H1 (cell line): ENCODE data around the gene CCDC197. TPM values are rescaled to one million over a fixed set of nuclear protein-coding genes. Genes with fewer than 3 reads are reported as not detected.

Source experiments
- CTCF ChIA-PET: fragments of 300-600 bp; sonication (Branson Sonifier 250); formaldehyde crosslinking; loops from one replicate; lab custom pipeline; 2021; ENCODE audit not compliant: partially characterized antibody; lab: Charles Lee
- POLR2A ChIA-PET: fragments of 300-600 bp; sonication (Branson Sonifier 250); formaldehyde crosslinking; loops from one replicate; lab custom pipeline; 2021; ENCODE audit warnings: inconsistent platforms; ENCODE audit not compliant: partially characterized antibody; lab: Charles Lee
- DNase-seq, 2 experiments: peaks; one replicate each; pipeline versions ENCODE4 v3.0.0 to v3.0.0-alpha.2; 2010 to 2022; ENCODE audit warnings: low spot score in 2 of 2, low read depth in 1 of 2, mixed read lengths in 1 of 2
- FAIRE-seq: peaks from 2 replicates; lab custom pipeline; 2011; peaks lifted over from hg19 to GRCh38; lab: Jason Lieb, UNC
- H2AFZ ChIP-seq: 2 replicates; pipeline ENCODE4 v1.8.1; 2012; ENCODE audit warnings: low read length, inconsistent platforms
- H2AK5ac ChIP-seq: 2 replicates; pipeline ENCODE4 v1.6.1; 2013; ENCODE audit warnings: low read depth, low read length
- H2BK120ac ChIP-seq: replicated peaks from 2 replicates; pipeline ENCODE3; 2013; ENCODE audit warnings: low read depth, low read length, inconsistent platforms
- H2BK12ac ChIP-seq: 2 replicates; pipeline ENCODE4 v1.6.1; 2013; ENCODE audit warnings: low read depth, low read length
- H2BK15ac ChIP-seq: 2 replicates; pipeline ENCODE4 v1.6.1; 2013; ENCODE audit warnings: low read length
- H2BK20ac ChIP-seq: 2 replicates; pipeline ENCODE4 v1.6.1; 2013; ENCODE audit warnings: low read length
- H2BK5ac ChIP-seq: 2 replicates; pipeline ENCODE4 v1.6.1; 2013; ENCODE audit warnings: low read depth, low read length
- H3K14ac ChIP-seq: 2 replicates; pipeline ENCODE4 v1.6.1; 2013; ENCODE audit warnings: inconsistent platforms; ENCODE audit not compliant: insufficient read length
- H3K18ac ChIP-seq: 2 replicates; pipeline ENCODE4 v1.6.1; 2013; ENCODE audit warnings: low read length; ENCODE audit errors: extremely low read depth
- H3K23ac ChIP-seq: 2 replicates; pipeline ENCODE4 v1.6.1; 2013; ENCODE audit warnings: inconsistent platforms; ENCODE audit not compliant: insufficient read length
- H3K23me2 ChIP-seq: 2 replicates; pipeline ENCODE4 v1.6.1; 2013; ENCODE audit warnings: low read depth, low read length
- H3K27ac ChIP-seq: 2 replicates; pipeline ENCODE4 v1.6.1; 2011; ENCODE audit warnings: low read depth, low read length, inconsistent platforms
- H3K27me3 ChIP-seq, 4 experiments: replicated peaks in 1 of 4; 1 replicate in 1 of 4; 2 replicates in 3 of 4; pipeline versions ENCODE4 v1.6.1 to v1.8.1; 2011 to 2013; ENCODE audit warnings: low read length in 3 of 4, mild to moderate bottlenecking in 3 of 4, inconsistent platforms in 2 of 4, mixed read lengths in 2 of 4, moderate library complexity in 1 of 4; ENCODE audit not compliant: control insufficient read depth in 3 of 4, insufficient read depth in 3 of 4; ENCODE audit errors: extremely low read depth in 1 of 4
- H3K36me3 ChIP-seq, 4 experiments: 2 replicates each; pipeline versions ENCODE4 v1.6.1 to v1.8.1; 2011 to 2013; ENCODE audit warnings: mild to moderate bottlenecking in 4 of 4, low read length in 3 of 4, moderate library complexity in 2 of 4, control low read depth in 1 of 4, inconsistent platforms in 1 of 4; ENCODE audit not compliant: insufficient read depth in 4 of 4, control insufficient read depth in 2 of 4
- H3K4ac ChIP-seq: replicated peaks from 2 replicates; pipeline ENCODE3; 2013; ENCODE audit warnings: low read length, low read depth, mixed read lengths, inconsistent platforms; ENCODE audit not compliant: insufficient read length
- H3K4me1 ChIP-seq, 4 experiments: replicated peaks in 1 of 4; 1 replicate in 1 of 4; 2 replicates in 3 of 4; pipeline versions ENCODE4 v1.6.1 to v1.8.1; 2011 to 2013; ENCODE audit warnings: low read length in 3 of 4, inconsistent platforms in 2 of 4, mixed read lengths in 1 of 4; ENCODE audit not compliant: insufficient read depth in 4 of 4, control insufficient read depth in 3 of 4
- H3K4me2 ChIP-seq, 2 experiments: 2 replicates each; pipeline versions ENCODE4 v1.6.1 to v1.8.1; 2011 to 2013; ENCODE audit warnings: low read depth in 2 of 2, low read length in 2 of 2, control low read depth in 1 of 2, inconsistent platforms in 1 of 2, mild to moderate bottlenecking in 1 of 2; ENCODE audit not compliant: insufficient read depth in 1 of 2
- H3K4me3 ChIP-seq, 4 experiments: fragments of 200-600, 300-600 bp in 1 of 4; sonication (generic), shearing (Covaris generic), sonication (Bioruptor Twin) in 1 of 4; 2 replicates each; pipeline versions ENCODE4 v1.5.1 to v1.8.1; 2011 to 2016; ENCODE audit warnings: low read length in 4 of 4, low read depth in 3 of 4, control low read depth in 2 of 4, inconsistent platforms in 2 of 4, mild to moderate bottlenecking in 2 of 4, mixed read lengths in 1 of 4, moderate library complexity in 1 of 4; ENCODE audit not compliant: insufficient read depth in 2 of 4; ENCODE audit errors: extremely low read depth in 1 of 4
- H3K56ac ChIP-seq: replicated peaks from 2 replicates; pipeline ENCODE3; 2013; ENCODE audit warnings: low read depth, mild to moderate bottlenecking, mixed read lengths, low read length, inconsistent platforms; ENCODE audit not compliant: insufficient read length
- H3K79me1 ChIP-seq: 2 replicates; pipeline ENCODE4 v1.6.1; 2013; ENCODE audit warnings: low read depth, low read length, control low read depth
- H3K79me2 ChIP-seq, 2 experiments: 2 replicates each; pipeline versions ENCODE4 v1.6.1 to v1.8.1; 2012 to 2013; ENCODE audit warnings: low read length in 2 of 2, mild to moderate bottlenecking in 2 of 2, inconsistent platforms in 1 of 2; ENCODE audit not compliant: insufficient read depth in 2 of 2, control insufficient read depth in 1 of 2
- H3K9ac ChIP-seq, 4 experiments: replicated peaks in 1 of 4; 1 replicate in 1 of 4; 2 replicates in 3 of 4; pipeline versions ENCODE4 v1.6.1 to v1.8.1; 2011 to 2013; ENCODE audit warnings: low read depth in 3 of 4, low read length in 3 of 4, control low read depth in 2 of 4, mild to moderate bottlenecking in 2 of 4, moderate library complexity in 2 of 4, inconsistent platforms in 1 of 4; ENCODE audit errors: extremely low read depth in 1 of 4
- H3K9me3 ChIP-seq, 2 experiments: 2 replicates each; pipeline versions ENCODE4 v1.6.1 to v1.8.1; 2012 to 2013; ENCODE audit warnings: mild to moderate bottlenecking in 2 of 2, moderate library complexity in 2 of 2, control low read depth in 1 of 2, inconsistent platforms in 1 of 2, low read depth in 1 of 2, low read length in 1 of 2, mixed read lengths in 1 of 2; ENCODE audit not compliant: insufficient read depth in 2 of 2
- H4K20me1 ChIP-seq, 2 experiments: replicated peaks in 1 of 2; 2 replicates each; pipeline versions ENCODE3 to v1.8.1; 2011 to 2013; ENCODE audit warnings: inconsistent platforms in 2 of 2, low read length in 2 of 2, mild to moderate bottlenecking in 1 of 2; ENCODE audit not compliant: insufficient read depth in 2 of 2, control insufficient read depth in 1 of 2
- H4K5ac ChIP-seq: 2 replicates; pipeline ENCODE4 v1.6.1; 2013; ENCODE audit warnings: low read length, low read depth, mixed read lengths, inconsistent platforms; ENCODE audit not compliant: insufficient read length
- H4K8ac ChIP-seq: 2 replicates; pipeline ENCODE4 v1.8.0; 2013; ENCODE audit warnings: mild to moderate bottlenecking, moderate library complexity, low read length, inconsistent platforms; ENCODE audit not compliant: insufficient read depth; ENCODE audit errors: extremely low read depth
- H4K91ac ChIP-seq: replicated peaks from 2 replicates; pipeline ENCODE3; 2013; ENCODE audit warnings: low read length, mixed read lengths, inconsistent platforms; ENCODE audit not compliant: insufficient read length
- BRCA1 ChIP-seq: IDR thresholded peaks from 2 replicates; pipeline ENCODE4 v1.6.1; 2012; ENCODE audit warnings: low read depth, low read length, improper control_type of control experiment
- EZH2 ChIP-seq: fragments of 200-600 bp; sonication (generic); IDR thresholded peaks from 2 replicates; pipeline ENCODE4 v1.7.1; 2012; ENCODE audit warnings: low read depth, mild to moderate bottlenecking, moderate library complexity, low read length, inconsistent platforms; ENCODE audit not compliant: severe bottlenecking
- FOSL1 ChIP-seq: IDR thresholded peaks from 2 replicates; pipeline ENCODE4 v1.6.1; 2011; ENCODE audit warnings: mild to moderate bottlenecking, low read depth, low read length, moderate library complexity; ENCODE audit not compliant: insufficient read depth
- HDAC6 ChIP-seq: IDR thresholded peaks from one replicate; pipeline ENCODE4 v1.7.1; 2012; ENCODE audit warnings: low read depth, mild to moderate bottlenecking, inconsistent platforms, low read length, moderate library complexity
- KDM4A ChIP-seq: IDR thresholded peaks from one replicate; pipeline ENCODE4 v1.7.1; 2012; ENCODE audit warnings: low read depth, mild to moderate bottlenecking, moderate library complexity, low read length, inconsistent platforms; ENCODE audit not compliant: severe bottlenecking
- KDM5A ChIP-seq: fragments of 200-600 bp; IDR thresholded peaks from 2 replicates; pipeline ENCODE4 v1.7.1; 2012; ENCODE audit warnings: mild to moderate bottlenecking, low read length, inconsistent platforms, mixed read lengths
- NRF1 ChIP-seq: IDR thresholded peaks from 2 replicates; pipeline ENCODE4 v1.6.1; 2011; ENCODE audit warnings: mild to moderate bottlenecking, low read depth, low read length, improper control_type of control experiment
- POLR2A ChIP-seq, 2 experiments: IDR thresholded peaks; 1 replicate in 1 of 2; 2 replicates in 1 of 2; pipeline ENCODE4 v1.6.1; 2011; ENCODE audit warnings: low read depth in 2 of 2, low read length in 2 of 2, mild to moderate bottlenecking in 2 of 2; ENCODE audit errors: control extremely low read depth in 1 of 2
- POLR2AphosphoS5 ChIP-seq: IDR thresholded peaks from 2 replicates; pipeline ENCODE4 v1.6.1; 2011; ENCODE audit warnings: low read depth, low read length
- POU5F1 ChIP-seq: IDR thresholded peaks from 2 replicates; pipeline ENCODE4 v1.6.1; 2011; ENCODE audit warnings: low read depth, mild to moderate bottlenecking, low read length, moderate library complexity
- RBBP5 ChIP-seq: IDR thresholded peaks from 2 replicates; pipeline ENCODE4 v1.7.1; 2012; ENCODE audit warnings: low read depth, mild to moderate bottlenecking, inconsistent platforms, low read length, moderate library complexity, borderline replicate concordance
- TAF1 ChIP-seq: IDR thresholded peaks from 2 replicates; pipeline ENCODE4 v1.6.1; 2011; ENCODE audit warnings: mild to moderate bottlenecking, low read depth, low read length
- TAF7 ChIP-seq: optimal IDR thresholded peaks from 2 replicates; pipeline ENCODE3; 2011; ENCODE audit warnings: low read depth, mild to moderate bottlenecking, inconsistent platforms, low read length, moderate library complexity, borderline replicate concordance
- WGBS, 2 experiments: shearing (Covaris generic) in 1 of 2; methylation state at CpG; one replicate each; pipeline versions ENCODE4 v1.1.6 to v1.1.7; 2013 to 2015; ENCODE audit warnings: low lambda C conversion rate in 2 of 2, mixed read lengths in 2 of 2, inconsistent platforms in 1 of 2, low coverage in 1 of 2, missing lambda C conversion rate in 1 of 2; ENCODE audit not compliant: insufficient replicate concordance in 2 of 2, insufficient coverage in 1 of 2, insufficient read length in 1 of 2; ENCODE audit errors: extremely low coverage in 1 of 2, missing lambda C conversion rate in 1 of 2; 5-methylcytosine and 5-hydroxymethylcytosine counted together
- polyA plus RNA-seq, 7 experiments: library from polyadenylated mRNA; depleted of rRNA in 3 of 7; stranded (reverse) in 5 of 7; unstranded in 2 of 7; fragments of >200 nt in 5 of 7; fragments of 200-250 nt in 2 of 7; gene quantifications; 1 replicate in 5 of 7; 2 replicates in 1 of 7; 4 replicates in 1 of 7; pipeline versions ENCODE4 v1.2.1 to v1.2.3, GENCODE V29; 2011 to 2013; ENCODE audit warnings: missing spikeins in 2 of 7, mixed read lengths in 2 of 7
- total RNA-seq: library from RNA; stranded (reverse); fragmentation: NEBNext Ultra II Directional; extraction: Animal tissue kit (Norgen Biotek cat#: 25700); gene quantifications from 2 replicates; pipeline ENCODE4 v1.2.1, GENCODE V29; 2021
- TF ChIP-seq, protein P1 (sequence below): IDR thresholded peaks from 2 replicates; pipeline ENCODE4 v1.6.1; 2012; ENCODE audit warnings: inconsistent platforms

The CCDC197 gene
- total and polyA plus RNA-seq, 2 of the 8 experiments (the other 6 are each of a cell fraction or from before 2014, with no cell fraction given): not detected

DNA sequence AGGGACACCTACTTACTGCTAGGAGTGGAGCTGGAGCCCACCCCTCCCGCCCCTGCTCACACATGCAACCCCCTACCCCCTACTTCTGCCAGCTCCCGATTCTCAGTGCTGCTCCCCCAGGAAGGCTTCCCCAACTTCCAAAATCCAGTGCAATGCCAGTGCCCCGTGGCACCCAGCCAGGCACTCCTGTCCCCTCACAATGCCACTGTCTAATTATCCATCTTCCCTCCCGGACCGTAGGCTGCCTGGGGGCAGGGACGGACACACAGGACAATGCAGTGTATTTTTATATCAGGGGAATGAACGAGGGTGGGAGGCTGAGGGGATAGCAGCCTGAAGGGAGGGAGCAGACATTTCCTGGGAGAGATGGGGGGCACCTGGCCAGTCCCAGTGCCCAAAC, 41.4 kb downstream of the CCDC197 start:
- POLR2A ChIA-PET: interaction anchor here (0.7 kb wide), 1 partner anchor 11 kb away, joined by 3 read pairs; no protein-coding TSS in a partner anchor
- FAIRE-seq: no peak
- 85% methylated on average over 5 of the region's 7 CpGs; no CpG with 5 or more reads in 1 of the 2 experiments for WGBS, 2 experiments
- no peak for TF ChIP-seq HDAC6
- TF ChIP-seq POLR2AphosphoS5: no peak
- TF ChIP-seq RBBP5: no peak
- TF ChIP-seq KDM5A: no peak
- no peak for TF ChIP-seq NRF1
- TF ChIP-seq, protein P1, sequence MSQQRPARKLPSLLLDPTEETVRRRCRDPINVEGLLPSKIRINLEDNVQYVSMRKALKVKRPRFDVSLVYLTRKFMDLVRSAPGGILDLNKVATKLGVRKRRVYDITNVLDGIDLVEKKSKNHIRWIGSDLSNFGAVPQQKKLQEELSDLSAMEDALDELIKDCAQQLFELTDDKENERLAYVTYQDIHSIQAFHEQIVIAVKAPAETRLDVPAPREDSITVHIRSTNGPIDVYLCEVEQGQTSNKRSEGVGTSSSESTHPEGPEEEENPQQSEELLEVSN: no peak
- no peak for TF ChIP-seq POLR2A (IDR thresholded peaks at IDR 0.05; ENCODE audit: control extremely low read depth in 1 of 2, low read depth in 2 of 2, low read length in 2 of 2)
- TF ChIP-seq POU5F1: no peak
- TF ChIP-seq EZH2: no peak
- no peak for TF ChIP-seq TAF7
- no peak for TF ChIP-seq TAF1
- no peak for TF ChIP-seq FOSL1
- no peak for TF ChIP-seq KDM4A
- no peak for TF ChIP-seq BRCA1

More for the DNA sequence above, 41.4 kb downstream of the CCDC197 start:
- Histone ChIP-seq H2AK5ac (no peak overlapping the region), H2BK15ac (no peak overlapping the region), H3K4ac (no peak overlapping the region), H4K20me1 (peaks cover 2 to 7% of the 10 kb centered on the region in 2 experiments), H4K91ac (no peak overlapping the region), H3K4me2 (no peak overlapping the region), H3K56ac (no peak overlapping the region), H3K27ac (no peak overlapping the region), H3K4me1 (peaks cover 0 to 9% (median 0%) of the 10 kb centered on the region in 4 experiments; a peak in 2 of 7 replicates), H2BK20ac (no peak overlapping the region), H3K9me3 (no peaks in the 10 kb centered on the region), H2AFZ (no peak overlapping the region), H3K9ac (no peak overlapping the region), H3K18ac (no peak overlapping the region), H3K23ac (no peak overlapping the region), H3K14ac (no peak overlapping the region), H2BK12ac (no peak overlapping the region), H2BK5ac (no peak overlapping the region), H4K8ac (no peak overlapping the region), H3K79me1 (no peaks in the 10 kb centered on the region), H3K23me2 (no peaks in the 10 kb centered on the region), H3K27me3 (no peaks in the 10 kb centered on the region), H3K4me3 (no peak overlapping the region), H2BK120ac (no peak overlapping the region), H4K5ac (no peak overlapping the region), H3K79me2 (no peaks in the 10 kb centered on the region), H3K36me3 (peaks cover 0 to 4% (median 0%) of the 10 kb centered on the region in 4 experiments; a peak in 2 of 8 replicates)
- no peak for DNase-seq
- CTCF ChIA-PET: interaction anchor here (0.6 to 7.2 kb wide), 12 partner anchors 11 to 268 kb away, joined by 3 to 105 read pairs (median 5); partner anchors contain the start of gene IFI27L2
